Middle frontal gyrus (tissue), 1 donor: Measurements from ENCODE around the gene GBGT1.

Experiments
- DNase-seq: peaks from one replicate; pipeline ENCODE4 v3.0.0-alpha.2; 2015; ENCODE audit warnings: low spot score; ENCODE audit errors: extremely low spot score

The GBGT1 gene

DNA sequence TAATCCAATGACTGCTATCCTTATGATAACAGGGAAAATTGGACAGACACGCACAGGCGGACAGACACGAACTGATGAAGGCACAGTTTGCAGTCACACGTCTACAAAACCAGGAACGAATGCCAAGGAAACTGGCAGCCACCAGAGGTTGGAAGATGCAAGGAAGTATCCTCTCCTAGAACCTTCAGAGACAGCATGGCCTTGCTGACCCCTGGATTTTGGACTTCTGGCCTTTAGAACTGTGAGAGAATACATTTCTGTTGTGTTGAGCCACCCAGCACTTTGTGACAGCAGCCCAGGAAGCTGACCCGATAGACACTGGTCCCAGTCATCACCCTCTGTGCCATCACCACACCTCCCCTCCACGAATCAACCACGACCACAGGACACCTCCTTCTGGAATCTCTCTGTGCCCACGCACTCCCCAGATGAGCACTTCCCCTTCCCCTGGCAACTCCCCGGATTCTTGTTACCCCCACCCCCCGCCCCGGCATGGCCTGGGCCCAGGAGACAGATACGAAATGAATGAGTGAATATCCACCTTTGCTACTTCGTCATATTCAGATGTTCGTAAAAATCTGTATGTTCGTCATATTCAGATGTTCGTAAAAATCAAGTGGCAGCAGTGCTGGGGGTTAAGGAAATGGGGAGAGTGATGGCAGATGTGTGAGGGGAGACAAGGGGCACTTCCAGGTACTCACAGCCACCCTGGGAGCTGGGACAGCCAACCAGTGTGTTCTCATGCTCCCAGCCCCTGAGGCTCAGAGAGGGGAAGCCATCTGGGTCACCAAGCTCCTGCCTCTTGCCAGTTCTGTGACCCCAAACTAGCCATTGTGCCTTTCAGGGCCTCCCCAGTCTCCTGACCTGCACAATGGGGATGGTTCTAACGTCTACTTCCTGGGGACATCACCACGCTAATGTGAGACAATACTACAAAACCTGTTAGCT, 18.5 kb downstream of the GBGT1 start:
- no peak for DNase-seq

DNA sequence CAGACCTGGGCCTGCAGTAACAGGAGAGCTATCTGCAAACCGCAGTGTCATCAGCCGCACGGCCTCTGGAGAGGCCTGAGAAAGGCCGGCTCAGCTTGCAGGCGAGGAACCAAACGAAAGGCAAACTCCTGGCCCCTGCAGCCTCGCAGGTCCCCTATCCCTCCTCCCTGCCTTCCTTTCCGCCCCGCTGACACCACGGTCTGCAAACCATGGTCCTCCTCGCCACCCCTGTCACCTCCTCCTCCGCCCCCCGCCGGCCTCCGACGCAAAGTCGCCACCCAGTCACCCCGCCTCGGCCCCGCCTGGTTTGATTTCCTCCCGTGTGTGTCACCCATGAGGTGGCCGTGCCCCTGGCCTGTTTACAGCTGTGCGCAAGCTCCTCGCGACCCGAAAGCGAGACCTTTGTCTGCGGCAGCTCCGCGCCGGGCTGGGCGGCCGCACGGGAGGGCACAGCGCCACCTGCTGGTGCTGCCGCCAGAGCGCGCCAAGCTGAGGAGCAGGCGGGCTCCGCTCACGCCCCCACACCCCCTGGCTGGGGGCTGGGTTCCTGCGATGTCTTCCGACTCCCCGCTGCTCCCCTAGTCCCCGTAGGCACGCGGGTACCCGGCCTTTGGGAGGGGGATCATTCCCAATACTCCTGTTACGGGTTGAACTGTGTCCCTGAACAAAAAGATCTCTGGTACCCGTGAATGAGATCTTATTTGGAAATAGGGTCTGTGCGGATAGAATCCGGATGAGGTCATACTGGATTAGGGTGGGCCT, 19.4 kb downstream of the GBGT1 start:
- no peak for DNase-seq

GRCh38 chr9:133143639-133144141, 20.0 kb downstream of the GBGT1 start:
- DNase-seq = no peak

- no peak for DNase-seq
Measured at GRCh38 chr9:133142684-133143622, 20.8 kb downstream of the GBGT1 start.

GRCh38 chr9:133141833-133142595, 21.7 kb downstream of the GBGT1 start:
- no peak for DNase-seq

GRCh38 chr9:133140606-133141005, 23.1 kb downstream of the GBGT1 start:
- no peak for DNase-seq

- no peak for DNase-seq
Measured at GRCh38 chr9:133140174-133140505, 23.6 kb downstream of the GBGT1 start.

- no peak for DNase-seq
Measured at GRCh38 chr9:133139246-133140173, 24.2 kb downstream of the GBGT1 start.

DNA sequence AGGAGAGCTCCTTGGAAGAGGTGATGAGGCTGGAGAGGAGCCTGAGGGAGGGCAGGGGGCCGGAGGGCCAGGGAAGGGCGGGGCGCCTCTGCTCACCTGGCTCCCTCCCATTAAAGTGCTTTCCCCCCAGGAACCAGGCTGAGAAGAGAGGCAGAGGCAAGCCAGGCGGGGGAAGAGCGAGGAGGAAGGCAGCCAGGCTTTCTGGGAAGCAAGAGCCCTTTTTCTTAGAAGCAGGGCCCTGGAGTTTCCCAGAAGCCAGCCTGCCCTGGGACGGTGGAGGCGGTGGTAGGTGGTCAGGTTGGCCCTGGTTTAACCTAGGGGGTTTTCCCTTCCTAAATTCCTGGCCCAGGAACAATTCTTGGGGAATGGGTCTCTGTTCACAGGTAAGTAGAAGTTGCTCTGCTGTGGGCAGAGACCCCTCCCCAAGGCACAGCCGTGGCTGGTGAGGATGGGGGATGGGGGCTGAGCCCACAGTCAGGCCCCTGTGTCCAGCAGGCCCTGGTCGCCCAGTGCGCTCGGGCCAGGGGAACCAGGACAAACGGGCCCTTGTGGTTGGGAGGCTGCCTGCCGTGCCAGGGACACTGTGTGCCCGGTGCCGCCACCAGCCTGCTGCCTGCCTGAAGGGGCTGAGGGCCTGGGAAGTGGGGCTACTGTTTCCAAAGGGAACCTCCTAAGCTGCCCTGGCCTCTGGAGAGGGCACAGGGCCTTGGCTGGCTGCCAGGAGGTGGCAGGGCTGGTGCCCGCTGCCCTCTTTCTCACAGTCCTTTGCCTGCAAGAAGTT, 26.1 kb downstream of the GBGT1 start:
- peak; percentile 67 for DNase-seq

DNA sequence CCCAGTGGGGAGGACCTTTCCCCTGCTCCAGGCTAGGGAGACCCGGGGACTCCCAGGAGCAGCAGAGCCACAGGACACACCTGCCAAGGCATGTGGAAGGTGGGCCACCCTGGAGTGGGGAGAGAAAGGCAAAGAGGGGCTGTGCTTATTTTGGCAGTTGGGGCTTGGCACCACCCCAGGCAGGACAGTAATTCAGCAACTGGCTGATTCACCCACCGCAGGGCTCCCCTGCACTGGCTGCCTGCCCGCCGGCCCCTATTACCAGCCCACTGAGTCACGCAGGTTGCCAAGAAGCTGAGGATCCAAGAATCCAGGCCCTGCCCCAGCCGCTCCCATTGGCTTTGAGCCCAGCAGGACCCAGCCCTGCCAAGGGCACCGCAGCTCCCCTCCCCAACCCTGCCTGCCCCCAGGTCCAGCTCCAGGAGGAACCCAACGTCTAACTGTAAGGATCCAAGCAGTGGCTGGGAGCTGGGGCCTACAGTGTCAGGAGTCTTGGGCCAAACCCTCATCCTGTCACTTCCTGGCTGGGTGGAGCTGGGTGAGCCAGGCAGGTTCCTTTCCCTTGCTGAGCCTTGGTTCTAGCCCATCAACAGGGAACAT, 28.5 kb downstream of the GBGT1 start:
- DNase-seq = no peak

- no peak for DNase-seq
Measured at GRCh38 chr9:133134388-133135145, 29.1 kb downstream of the GBGT1 start.

DNA sequence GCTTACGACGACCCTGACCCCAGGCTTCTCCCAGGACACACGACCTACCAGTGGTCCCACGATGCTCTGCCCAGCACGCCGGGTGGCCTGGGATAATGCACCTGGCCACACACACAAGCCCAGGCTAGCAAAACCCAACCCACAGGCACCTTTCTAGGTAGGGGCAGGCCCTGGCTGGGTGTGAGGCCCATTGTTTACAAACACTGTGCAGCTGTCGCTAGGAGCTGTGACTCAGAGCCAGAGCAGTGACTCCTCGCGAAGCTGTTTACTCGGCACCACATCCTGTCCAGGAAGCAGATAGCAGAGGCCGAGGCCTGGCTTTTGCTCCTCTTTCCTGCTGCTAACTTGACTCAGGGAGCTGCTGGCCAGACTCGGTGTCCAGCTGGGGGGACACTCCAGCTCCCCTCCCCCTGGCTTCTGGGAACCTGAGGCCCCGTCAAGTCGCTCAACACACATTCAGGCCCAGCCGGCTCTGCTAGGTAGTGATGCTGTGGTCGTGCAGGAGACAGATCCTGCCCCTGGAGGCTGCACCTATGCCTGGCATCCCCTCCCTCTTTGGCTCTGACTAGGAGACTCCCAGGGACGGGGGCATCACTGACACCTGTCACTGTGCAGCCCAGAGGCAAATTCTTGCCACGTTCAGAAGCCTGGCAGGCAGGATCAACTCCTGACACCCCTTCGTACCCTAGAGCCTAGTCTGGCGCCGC, 29.9 kb downstream of the GBGT1 start:
- DNase-seq = no peak

- DNase-seq = no peak
Measured at GRCh38 chr9:133132174-133132573, 31.5 kb downstream of the GBGT1 start.

DNA sequence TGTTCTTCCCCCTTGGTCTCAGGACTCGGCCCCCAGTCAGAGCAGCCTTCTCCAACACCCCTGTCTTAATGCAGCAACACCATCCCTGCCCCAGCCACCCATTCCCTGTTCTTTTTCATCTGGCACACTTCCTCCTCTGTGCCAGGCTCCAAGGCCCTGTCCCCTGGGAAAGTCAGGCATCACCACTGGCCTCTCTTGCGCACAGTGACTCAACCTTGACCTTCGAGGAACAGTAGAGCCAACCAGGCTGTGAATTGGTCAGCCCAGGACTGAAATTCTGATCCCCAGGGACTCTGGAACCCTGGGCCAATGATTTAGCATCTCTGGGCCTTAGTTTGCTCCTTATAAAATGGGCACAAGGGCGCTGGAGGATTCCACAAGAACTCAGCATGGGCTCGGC, 32.2 kb downstream of the GBGT1 start:
- DNase-seq = no peak

- DNase-seq = no peak
Measured at GRCh38 chr9:133130685-133131244, 32.9 kb downstream of the GBGT1 start.

GRCh38 chr9:133129001-133129795, 34.5 kb downstream of the GBGT1 start:
- DNase-seq = no peak
